AG09309 (cell line): Measurements from ENCODE around the gene COL19A1.

Source experiments
- DNase-seq: peaks from one replicate; pipeline ENCODE4 v3.0.0-alpha.2; 2010; ENCODE audit warnings: low read depth
- H3K4me3 ChIP-seq: 2 replicates; pipeline ENCODE4 v1.5.1; 2011; ENCODE audit warnings: mild to moderate bottlenecking, low read depth, low read length, moderate library complexity; ENCODE audit not compliant: control insufficient read depth
- CTCF ChIP-seq: IDR thresholded peaks from 2 replicates; pipeline ENCODE4 v1.5.1; 2011; ENCODE audit warnings: mild to moderate bottlenecking, low read depth, low read length, inconsistent platforms; ENCODE audit not compliant: insufficient read depth, control insufficient read depth; ENCODE audit errors: missing control alignments

COL19A1 gene

GRCh38 chr6:70062010-70062409, 195.7 kb downstream of the COL19A1 start:
- H3K4me3 ChIP-seq: no peak overlapping the region
- TF ChIP-seq CTCF: no peak
- DNase-seq: no peak

- no peak for TF ChIP-seq CTCF
- no peak for DNase-seq
- no peak overlapping the region for H3K4me3 ChIP-seq
Observed at GRCh38 chr6:70072540-70073179, 206.3 kb downstream of the COL19A1 start.

GRCh38 chr6:70073637-70074036, 207.3 kb downstream of the COL19A1 start:
- TF ChIP-seq CTCF: no peak
- DNase-seq: no peak

GRCh38 chr6:70079241-70079640, 212.9 kb downstream of the COL19A1 start:
- TF ChIP-seq CTCF: no peak
- DNase-seq: no peak
- no peak overlapping the region for H3K4me3 ChIP-seq

More at GRCh38 chr6:70073637-70074036, 207.3 kb downstream of the COL19A1 start:
- H3K4me3 ChIP-seq: no peak overlapping the region

- no peak for DNase-seq
- no peak overlapping the region for H3K4me3 ChIP-seq
- TF ChIP-seq CTCF: no peak
Observed at GRCh38 chr6:70080443-70081070, 214.2 kb downstream of the COL19A1 start.

GRCh38 chr6:70082830-70083229, 216.5 kb downstream of the COL19A1 start:
- no peak for TF ChIP-seq CTCF
- no peak for DNase-seq
- H3K4me3 ChIP-seq: no peak overlapping the region
